ENCODE data around the gene CARS2.
"Not testable (repeated sequence)": the region's sequence is repeated elsewhere in the genome, so short reads cannot be mapped to it uniquely, and the experiment has no call there.

The CARS2 gene, protein sequence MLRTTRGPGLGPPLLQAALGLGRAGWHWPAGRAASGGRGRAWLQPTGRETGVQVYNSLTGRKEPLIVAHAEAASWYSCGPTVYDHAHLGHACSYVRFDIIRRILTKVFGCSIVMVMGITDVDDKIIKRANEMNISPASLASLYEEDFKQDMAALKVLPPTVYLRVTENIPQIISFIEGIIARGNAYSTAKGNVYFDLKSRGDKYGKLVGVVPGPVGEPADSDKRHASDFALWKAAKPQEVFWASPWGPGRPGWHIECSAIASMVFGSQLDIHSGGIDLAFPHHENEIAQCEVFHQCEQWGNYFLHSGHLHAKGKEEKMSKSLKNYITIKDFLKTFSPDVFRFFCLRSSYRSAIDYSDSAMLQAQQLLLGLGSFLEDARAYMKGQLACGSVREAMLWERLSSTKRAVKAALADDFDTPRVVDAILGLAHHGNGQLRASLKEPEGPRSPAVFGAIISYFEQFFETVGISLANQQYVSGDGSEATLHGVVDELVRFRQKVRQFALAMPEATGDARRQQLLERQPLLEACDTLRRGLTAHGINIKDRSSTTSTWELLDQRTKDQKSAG
- total RNA-seq = 67.6 to 85.4 (median 79.6) reads per million in 4 experiments

DNA sequence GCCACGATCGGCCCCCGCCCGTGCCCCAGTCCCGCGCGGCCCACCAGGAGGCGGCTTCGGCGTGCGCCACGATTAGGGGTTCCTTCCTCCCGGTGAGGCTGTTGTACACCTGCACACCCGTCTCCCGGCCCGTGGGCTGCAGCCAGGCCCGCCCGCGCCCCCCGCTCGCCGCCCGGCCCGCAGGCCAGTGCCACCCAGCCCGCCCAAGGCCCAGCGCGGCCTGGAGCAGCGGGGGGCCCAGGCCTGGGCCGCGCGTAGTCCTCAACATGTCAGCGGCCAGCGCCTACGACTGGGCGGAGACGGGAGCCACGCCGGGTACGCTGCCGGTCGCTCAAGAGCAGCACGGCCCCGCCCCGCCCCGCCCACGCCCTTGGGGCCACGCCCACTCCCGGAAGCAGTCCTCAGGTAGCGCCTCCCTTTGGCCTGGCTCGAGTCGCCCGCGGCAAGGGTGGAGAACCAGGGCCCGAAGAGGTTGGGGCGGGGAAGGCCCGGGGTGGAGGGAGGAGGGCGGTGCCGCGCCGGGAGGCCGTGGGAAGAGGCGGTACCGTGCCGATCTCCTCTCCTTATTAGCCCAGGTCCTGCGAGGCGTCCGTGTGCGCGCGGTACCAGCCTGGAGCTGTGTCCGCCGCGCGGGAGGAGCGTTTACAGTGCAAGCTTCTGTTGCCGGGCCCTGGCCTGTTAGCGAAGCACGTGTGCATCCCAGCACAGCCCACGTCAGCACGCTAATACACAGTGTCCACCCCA, at the start of gene CARS2:
CARS2 (minus strand) TSS at position 291 of the 744 bp plus-strand sequence; CDS start at position 268, 23 bp downstream.
- peak; percentile 91 for DNase-seq

DNA sequence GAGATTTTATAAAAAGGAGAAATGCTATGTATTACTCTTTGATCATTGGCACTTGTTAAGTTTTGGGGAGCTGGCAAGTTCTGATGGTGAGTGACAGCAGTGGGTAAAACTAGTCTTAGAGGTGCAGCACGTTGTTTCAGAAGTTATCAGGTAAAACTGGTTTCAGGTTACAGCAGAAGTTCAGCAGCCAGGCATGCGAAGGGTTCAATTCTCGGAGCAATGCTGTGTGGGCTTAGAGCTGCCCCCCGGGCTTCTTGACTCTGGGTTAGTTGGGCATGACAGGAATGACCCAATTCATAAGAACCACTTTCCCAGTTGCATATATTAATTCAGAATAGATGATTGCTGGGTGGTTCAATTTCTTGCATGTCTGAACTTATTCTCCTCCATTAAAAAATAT, 42.4 kb upstream of the CARS2 start:
- DNase-seq = no peak

DNA sequence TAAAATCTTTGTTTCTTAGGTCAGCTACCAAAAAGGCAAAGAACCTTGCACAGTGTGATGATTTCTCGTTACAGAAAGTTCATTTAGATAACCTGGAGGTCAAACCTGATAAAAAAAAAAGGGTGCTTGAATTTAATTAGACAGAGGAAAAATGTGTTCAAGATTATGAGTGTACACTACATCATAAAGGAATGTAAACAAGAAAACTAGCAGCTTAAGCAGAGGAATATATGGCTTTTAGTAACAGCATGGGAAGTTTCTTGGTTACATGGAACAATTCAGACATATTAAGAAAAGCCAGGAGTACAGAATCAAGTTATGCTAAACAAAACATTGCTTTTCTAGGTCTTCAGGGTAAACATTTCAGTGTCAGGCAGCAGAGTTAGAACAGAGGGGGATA, 40.5 kb upstream of the CARS2 start:
- DNase-seq = no peak

DNA sequence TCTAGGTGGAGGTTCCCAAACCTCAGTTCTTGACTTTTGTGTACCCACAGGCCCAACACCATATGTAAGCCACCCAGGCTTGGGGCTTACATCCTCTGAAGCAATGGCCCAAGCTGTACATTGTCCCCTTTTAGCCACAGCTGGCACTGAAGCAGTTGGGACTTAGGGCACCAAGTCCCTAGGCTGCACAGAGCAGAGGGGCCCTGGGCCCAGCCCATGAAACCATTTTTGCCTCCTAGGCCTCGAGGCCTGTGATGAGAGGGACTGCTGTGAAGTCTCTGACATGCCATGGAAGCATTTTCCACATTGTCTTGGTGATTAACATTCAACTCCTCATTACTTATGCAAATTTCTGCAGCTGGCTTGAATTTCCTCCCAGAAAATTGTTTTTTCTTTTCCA, 37.8 kb upstream of the CARS2 start:
- no peak for DNase-seq

DNA sequence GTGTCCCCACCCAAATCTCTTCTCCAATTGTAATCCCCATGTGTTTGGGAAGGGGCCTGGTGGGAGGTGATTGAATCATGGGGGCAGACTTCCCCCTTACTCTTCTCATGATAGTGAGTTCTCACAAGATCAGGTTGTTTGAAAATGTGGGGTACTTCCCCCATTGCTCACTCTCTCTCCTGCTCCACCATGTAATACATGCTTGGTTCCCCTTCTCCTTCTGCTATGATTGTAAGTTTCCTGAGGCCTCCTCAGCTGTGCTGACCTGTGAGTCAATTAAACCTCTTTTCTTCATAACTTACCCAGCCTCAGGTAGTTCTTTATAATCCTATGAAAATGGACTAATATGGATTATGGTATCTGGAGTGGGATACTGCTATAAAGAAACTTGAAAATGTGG, 31.6 kb upstream of the CARS2 start:
- no peak for DNase-seq

DNA sequence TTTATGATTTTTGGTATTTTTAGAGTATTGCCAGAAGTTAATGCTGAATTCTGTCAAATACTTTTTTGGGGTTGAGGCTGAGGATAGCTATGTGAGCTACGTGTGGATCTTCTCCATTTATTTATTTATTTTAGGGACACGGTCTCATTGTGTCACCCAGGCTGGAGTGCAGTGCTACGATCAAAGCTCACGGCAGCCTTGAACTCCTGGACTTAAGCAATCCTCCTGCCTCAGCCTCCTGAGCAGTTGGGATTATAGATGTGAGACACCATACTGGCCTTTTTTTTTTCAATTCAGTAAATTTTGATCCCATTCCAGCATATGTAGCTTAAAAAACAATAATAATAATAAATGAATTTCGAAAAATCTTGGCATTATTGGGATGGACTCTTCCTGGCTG, 28.6 kb upstream of the CARS2 start:
- DNase-seq = no peak

DNA sequence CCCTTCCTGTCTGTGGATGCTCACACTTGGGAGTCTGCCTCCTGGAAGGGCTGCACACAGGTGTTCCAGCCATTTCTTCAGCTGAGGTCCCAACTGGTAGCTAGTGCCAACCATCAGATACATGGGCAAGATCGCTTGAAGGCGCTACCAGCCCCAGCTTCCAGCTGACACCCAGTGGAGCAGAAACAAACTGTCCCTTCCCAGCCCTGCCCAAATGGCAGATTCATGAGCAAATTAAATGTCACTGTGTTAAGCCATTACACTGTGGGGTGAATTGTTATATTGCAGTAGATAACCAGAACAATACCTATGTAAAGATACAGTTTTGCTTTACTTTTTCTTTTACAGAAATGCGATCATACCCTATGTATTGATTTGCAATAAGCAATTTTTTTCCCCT, 25.2 kb upstream of the CARS2 start:
- DNase-seq = no peak

DNA sequence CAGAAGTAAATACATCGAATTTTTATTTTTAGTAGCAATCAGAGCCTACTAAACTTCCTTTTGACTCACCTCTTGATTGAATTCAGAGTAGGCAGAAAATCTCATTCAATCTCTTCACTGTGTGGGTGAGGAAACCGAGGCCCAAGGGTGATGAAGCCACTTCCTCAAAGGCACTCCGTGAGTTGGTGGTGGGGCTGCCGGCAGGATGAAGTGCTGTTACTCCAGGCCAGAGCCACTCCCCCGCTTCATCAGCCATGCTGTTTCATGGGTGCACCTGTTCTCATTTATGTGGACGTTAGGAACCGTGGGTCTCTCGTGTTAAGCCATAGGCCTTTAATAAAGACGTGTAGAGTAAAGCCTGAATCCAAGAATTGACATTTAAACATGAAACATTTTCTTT, 20.8 kb upstream of the CARS2 start:
- no peak for DNase-seq

DNA sequence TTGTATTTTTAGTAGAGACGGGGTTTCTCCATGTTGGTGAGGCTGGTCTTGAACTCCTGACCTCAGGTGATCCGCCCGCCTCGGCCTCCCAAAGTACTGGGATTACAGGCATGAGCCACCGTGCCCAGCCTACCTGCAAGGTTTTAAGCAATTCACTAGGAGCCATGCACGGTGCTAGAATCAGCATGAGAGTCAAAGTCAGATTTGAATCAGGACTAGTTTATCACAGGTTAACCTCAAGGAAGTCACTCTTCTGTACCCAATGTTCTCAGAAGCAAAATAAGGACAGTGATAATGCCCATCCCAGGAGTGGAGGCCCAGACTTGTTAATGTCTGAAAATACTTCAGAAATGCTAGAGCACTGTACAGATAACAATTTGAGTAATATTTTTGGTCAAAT, 20.2 kb upstream of the CARS2 start:
- DNase-seq = not testable (repeated sequence)

DNA sequence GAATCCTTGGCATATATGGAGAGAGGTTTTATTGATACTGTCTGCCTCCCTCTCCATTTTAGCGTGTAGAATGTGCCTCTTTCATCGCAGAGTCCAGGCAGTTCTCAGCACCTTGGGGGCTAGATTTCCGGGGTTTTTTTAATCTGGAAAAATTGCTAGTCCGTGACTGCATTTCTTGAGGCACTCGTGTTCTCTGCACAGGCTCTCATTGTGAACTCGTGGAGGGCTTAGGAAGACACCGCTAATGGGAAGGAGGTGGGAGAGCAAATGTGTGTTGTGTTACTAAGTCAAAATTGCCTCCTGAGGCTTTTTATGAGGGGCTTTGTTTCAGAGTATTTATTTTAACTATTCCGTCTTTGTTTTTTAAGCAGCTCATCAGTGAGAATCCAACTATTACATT, 17.7 kb upstream of the CARS2 start:
- DNase-seq = no peak

DNA sequence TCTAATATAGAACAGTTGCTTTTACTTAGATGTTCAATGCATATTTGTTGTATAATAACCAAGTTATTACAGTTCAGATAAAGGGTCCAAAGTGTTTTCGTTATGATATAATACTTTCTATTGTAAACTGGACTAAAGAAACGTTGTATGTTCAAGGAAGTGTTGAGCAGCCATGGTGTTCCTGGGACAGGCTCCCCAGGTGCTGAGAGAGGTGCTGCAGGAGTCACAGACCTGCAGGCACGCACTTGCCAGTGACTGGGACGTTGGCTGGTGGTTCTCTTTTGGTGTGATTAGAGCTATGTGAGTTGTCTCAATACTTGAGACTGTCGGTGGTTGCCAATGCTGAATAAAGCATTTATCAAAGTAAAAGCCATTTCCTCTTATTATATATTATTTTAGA, 17.1 kb upstream of the CARS2 start:
- no peak for DNase-seq

DNA sequence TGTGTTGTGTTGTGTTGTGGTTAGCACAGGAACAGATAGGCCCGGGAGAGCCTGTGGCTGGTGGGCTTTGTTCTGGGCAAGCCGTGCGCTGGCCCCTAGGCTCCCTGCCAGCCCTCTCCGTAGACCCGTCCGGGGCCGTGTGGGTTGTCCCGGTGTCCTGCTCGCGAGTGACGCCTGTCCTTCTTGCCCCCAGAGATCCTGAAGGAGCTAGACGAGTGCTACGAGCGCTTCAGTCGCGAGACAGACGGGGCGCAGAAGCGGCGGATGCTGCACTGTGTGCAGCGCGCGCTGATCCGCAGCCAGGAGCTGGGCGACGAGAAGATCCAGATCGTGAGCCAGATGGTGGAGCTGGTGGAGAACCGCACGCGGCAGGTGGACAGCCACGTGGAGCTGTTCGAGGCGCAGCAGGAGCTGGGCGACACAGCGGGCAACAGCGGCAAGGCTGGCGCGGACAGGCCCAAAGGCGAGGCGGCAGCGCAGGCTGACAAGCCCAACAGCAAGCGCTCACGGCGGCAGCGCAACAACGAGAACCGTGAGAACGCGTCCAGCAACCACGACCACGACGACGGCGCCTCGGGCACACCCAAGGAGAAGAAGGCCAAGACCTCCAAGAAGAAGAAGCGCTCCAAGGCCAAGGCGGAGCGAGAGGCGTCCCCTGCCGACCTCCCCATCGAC, 13.3 kb upstream of the CARS2 start:
- DNase-seq = no peak

DNA sequence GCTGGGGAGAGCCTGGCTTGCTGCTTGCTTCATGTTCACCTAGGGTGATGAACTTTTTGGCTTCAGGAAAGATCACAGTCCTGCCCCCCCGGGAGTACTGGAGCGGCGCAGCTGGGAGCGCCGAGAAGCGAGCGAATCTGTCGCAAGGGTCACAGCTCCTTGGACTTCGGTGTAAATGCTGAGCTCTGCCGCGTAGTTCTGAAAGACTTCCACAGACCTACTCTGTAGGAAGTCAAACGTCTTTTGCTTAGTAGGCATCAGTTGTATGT, 10.3 kb upstream of the CARS2 start:
- DNase-seq = no peak

DNA sequence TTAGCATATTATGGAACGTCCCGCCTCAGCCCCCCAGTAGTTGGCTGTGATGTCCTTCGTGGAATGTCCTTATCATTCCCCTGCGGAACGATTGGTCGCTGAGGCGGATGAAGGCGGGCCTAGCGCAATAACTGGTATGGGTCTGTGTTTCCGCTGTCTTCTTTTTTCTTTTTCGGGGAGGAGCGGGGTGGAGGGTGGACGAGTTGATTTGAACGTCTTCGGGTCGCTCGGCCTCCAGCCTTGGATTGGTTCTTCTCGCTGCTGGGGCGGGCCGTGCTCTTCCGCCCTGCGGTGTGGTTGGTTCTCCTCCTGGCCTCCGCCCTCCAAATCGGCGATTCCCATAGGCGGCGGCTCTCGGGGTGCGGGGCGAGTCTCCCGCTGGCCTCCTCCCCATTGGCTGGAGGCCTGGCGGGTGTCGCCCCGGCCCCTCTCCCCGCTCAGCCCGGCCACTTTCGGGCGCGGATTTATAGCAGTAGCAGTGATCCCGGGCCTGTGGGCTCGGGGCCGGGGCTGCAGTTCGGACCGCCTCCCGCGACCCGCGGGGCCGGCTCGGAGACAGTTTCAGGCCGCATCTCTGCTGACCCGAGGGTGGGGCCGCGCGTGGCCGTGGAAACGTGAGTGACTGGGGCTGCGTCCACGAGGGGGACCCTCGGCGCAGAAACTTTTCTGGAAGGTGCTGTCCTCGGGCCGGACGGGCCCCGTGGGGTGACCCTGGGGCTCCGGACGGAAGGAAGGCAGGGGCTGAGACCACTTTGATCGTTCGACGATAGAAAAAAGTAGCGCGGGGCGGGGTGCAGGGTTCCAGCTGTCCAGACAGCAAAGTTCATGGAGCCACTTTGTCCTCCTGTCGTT, 9.7 kb upstream of the CARS2 start:
- peak; percentile 95 for DNase-seq

DNA sequence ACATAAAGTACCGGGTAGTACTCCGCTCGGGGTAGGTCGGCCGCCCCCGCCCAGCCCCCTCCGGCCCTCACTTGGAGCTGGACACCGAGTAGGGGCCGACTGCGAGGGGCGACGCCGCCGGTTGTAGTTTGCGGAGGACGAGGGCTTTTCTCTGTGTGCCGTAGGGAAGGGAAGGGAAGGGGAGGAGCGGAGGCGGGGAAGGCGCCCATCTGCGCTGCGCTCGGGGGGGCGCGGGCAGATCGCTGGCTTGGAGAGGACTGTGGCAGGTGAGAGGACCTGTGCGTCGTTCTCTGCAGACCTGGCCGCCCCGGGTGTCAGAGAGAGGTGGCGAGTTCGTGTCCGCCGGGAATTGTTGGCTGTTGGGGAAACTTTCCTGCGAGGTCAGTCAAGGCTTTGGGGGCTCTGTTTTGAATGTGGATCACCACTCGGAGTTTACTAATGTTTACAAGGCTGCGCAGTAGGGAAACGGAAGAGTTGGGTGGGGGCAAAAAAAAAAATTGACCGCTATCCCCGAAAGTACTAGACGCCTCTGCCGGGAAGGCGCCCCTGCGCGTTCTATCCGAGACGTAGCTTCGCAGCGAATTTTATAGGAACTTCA, 9.0 kb upstream of the CARS2 start:
- peak; percentile 59 for DNase-seq

DNA sequence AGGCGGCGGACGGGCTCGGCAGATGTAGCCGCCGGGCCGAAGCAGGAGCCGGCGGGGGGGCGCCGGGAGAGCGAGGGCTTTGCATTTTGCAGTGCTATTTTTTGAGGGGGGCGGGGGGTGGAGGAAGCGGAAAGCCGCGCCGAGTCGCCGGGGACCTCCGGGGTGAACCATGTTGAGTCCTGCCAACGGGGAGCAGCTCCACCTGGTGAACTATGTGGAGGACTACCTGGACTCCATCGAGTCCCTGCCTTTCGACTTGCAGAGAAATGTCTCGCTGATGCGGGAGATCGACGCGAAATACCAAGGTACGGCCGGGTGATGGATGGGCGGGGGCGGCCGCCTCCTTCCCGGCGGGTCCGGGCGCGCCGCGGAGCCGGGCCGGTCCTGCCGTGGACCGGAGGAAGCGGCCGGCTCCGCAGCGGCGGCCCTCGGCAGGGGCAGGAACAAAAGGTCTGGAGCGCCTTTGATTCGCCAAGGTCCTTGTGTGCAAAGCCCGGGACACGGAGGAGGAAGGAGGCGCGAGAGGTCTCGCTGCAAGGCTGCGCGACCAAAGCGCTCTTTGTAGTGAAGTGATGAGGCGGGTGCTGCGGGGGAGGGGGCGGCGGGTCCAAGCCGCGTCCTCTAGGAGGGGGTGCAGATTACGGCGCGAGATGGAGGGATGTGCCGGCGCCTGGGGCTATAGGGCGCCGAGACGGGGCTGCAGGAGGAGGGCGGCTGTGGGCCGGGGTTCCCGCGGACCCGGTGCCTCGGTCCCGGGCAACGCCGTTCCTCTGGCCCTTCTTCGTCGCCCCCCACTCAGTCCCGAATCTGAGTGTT, 8.3 kb upstream of the CARS2 start:
- DNase-seq = peak; percentile 58

DNA sequence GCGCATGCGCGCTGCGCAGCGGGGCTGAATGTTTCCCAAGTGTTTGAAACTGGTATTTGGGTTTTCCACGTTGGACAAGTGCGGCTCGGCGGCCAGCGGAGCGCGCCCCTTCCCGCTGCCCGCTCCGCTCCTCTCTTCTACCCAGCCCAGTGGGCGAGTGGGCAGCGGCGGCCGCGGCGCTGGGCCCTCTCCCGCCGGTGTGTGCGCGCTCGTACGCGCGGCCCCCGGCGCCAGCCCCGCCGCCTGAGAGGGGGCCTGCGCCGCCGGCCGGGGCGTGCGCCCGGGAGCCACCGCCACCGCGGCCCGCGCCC, 7.7 kb upstream of the CARS2 start, which contains the start of gene ING1:
ING1 (plus strand) TSS at position 59 of the 311 bp plus-strand sequence. CDS start 450 bp downstream, outside the sequence.
- no peak for DNase-seq

DNA sequence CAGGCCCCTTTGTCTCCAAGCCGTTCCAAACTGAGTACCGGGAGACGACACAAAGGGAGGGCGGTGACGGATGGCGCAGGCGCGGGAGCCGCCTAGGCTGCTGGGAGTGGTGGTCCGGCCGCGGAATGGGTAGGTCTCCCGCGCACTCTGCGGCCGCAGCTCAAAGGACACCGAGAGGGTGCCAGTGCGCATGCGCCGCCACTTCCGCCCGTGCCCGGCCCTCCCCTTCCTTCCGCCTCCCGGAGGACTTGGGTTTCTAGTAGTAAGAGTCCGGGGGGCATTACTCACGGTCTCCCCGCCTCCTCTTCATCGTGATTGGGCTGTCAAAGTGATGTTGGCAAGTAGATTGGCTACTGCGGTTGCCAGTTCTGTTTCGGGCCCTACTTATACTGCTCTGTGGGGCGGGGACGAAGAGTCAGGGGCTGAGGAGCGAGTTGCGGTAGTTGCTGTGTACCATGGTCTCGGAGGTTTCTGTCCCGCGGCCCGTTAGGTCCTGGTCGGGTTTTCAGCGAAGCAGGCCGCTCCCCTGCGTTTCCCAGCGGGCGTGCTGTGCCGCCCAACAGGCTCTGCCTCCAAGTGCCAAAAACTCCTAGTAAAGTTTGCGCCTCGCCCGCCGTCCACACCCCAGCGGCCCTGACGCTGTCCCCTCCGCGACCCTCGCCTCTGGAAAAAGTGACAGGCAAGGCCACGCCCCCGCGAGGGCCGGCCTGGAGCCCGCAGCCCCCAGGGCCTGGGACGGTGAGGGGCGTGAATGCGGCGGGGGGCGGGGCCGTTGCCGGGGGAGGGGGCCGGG, 7.1 kb upstream of the CARS2 start:
- peak; percentile 96 for DNase-seq

DNA sequence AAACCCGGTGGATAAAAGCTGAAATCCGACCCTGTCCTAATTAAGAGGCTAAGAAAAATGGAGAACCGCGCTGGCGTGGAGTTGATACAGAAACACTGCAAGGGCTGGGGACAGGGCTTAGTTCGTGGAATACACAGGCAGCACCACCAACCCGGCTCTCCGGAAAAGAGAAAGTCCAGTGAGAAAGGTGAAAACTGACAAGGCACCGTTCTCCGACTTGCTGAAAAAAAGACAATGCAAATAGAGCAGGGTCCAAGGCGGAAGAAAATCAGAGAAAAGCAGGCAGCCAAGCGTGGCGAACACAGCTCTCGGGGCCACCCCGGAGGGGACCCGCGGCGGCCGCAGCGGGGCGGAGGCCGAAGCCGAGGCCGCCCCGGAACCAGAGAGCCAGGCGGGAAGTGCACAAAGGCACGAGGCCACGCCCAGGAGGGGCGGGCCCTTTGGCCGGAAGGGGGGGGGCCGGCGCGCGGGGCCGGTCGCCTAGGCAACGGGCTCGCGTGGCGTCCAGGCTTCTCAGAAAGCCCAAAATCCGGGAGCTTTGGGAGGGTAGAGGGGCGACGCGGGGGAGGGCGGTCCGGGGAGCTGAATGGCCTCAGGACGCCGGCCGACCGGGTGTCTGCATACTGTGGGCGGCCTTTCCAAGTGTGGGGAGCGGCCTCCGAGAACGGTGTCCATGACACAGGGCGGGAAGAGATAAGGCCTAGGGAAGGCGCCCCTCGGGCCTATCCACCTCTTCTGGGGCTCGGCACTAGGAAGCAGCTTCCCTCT, 6.3 kb upstream of the CARS2 start:
- peak; percentile 82 for DNase-seq

Measured in effector CD8-positive, alpha-beta T cell (primary cell).